Type B pancreatic cell (in vitro differentiated cells): ENCODE data around the gene RAB3A. TPM values are rescaled to one million over a fixed set of nuclear protein-coding genes. Genes with fewer than 3 reads are reported as not detected.

ENCODE experiments used
- DNase-seq: peaks from one replicate; pipeline ENCODE4 v3.0.0; 2021; ENCODE audit warnings: mixed read lengths; ENCODE audit not compliant: unreplicated experiment; ENCODE audit errors: extremely low spot score
- H3K27ac Mint-ChIP-seq: 2 replicates; pipeline ENCODE4 v1.8.0; 2021; ENCODE audit warnings: mild to moderate bottlenecking, mixed read lengths
- H3K27me3 Mint-ChIP-seq: 2 replicates; pipeline ENCODE4 v1.8.0; 2021; ENCODE audit warnings: mixed read lengths
- H3K36me3 Mint-ChIP-seq: 2 replicates; pipeline ENCODE4 v1.8.0; 2021; ENCODE audit warnings: mixed read lengths
- H3K4me1 Mint-ChIP-seq: one replicate; pipeline ENCODE4 v1.8.0; 2021; ENCODE audit warnings: mixed read lengths; ENCODE audit not compliant: unreplicated experiment
- H3K4me3 Mint-ChIP-seq: 2 replicates; pipeline ENCODE4 v1.8.0; 2021; ENCODE audit warnings: mild to moderate bottlenecking, mixed read lengths
- H3K9me3 Mint-ChIP-seq: 2 replicates; pipeline ENCODE4 v1.8.0; 2021; ENCODE audit warnings: mixed read lengths
- CTCF ChIP-seq: fragments of 200-600 bp; sonication (generic); conservative IDR thresholded peaks from 2 replicates; pipeline ENCODE4 v1.5.0; 2021; ENCODE audit warnings: antibody characterized with exemption, mild to moderate bottlenecking
- total RNA-seq: library from RNA; stranded (reverse); gene quantifications from 2 replicates; pipeline ENCODE4 v1.2.1, GENCODE V29; 2021; ENCODE audit warnings: low replicate concordance

Gene RAB3A
- total RNA-seq, 1 donor from 2014 or later, result 8.7 TPM

GRCh38 chr19:18245297-18245696, 41.5 kb upstream of the RAB3A start:
- Mint-ChIP-seq H3K4me3 (no peak overlapping the region), H3K9me3 (no peaks in the 10 kb centered on the region), H3K36me3 (no peaks in the 10 kb centered on the region), H3K4me1 (no peaks in the 10 kb centered on the region), H3K27me3 (peaks cover 10% of the 10 kb centered on the region), H3K27ac (no peak overlapping the region)
- TF ChIP-seq CTCF, result no peak
- DNase-seq, result no peak

GRCh38 chr19:18239303-18239702, 35.5 kb upstream of the RAB3A start:
- Mint-ChIP-seq H3K27ac (no peak overlapping the region), H3K9me3 (no peaks in the 10 kb centered on the region), H3K27me3 (peaks cover 36% of the 10 kb centered on the region), H3K4me3 (no peak overlapping the region), H3K36me3 (no peaks in the 10 kb centered on the region), H3K4me1 (no peaks in the 10 kb centered on the region)
- no peak for TF ChIP-seq CTCF
- no peak for DNase-seq

- Mint-ChIP-seq H3K9me3 (peaks cover 6% of the 10 kb centered on the region), H3K4me3 (no peak overlapping the region), H3K27ac (no peak overlapping the region), H3K27me3 (peaks cover 60% of the 10 kb centered on the region), H3K36me3 (no peaks in the 10 kb centered on the region), H3K4me1 (no peaks in the 10 kb centered on the region)
- no peak for TF ChIP-seq CTCF
- no peak for DNase-seq
These were observed 30.4 kb upstream of the RAB3A start for GRCh38 chr19:18234194-18234593.

GRCh38 chr19:18233224-18233825, 29.5 kb upstream of the RAB3A start:
- peaks cover 56% of the 10 kb centered on the region for H3K27me3 Mint-ChIP-seq
- DNase-seq, result peak; percentile 82
- no peaks in the 10 kb centered on the region for H3K36me3 Mint-ChIP-seq
- H3K27ac Mint-ChIP-seq, result peak overlapping the region; percentile 65
- no peak overlapping the region for H3K4me3 Mint-ChIP-seq
- TF ChIP-seq CTCF, result peak; percentile 33
- H3K4me1 Mint-ChIP-seq, result no peaks in the 10 kb centered on the region
- peaks cover 6% of the 10 kb centered on the region for H3K9me3 Mint-ChIP-seq

- peak; percentile 59 for TF ChIP-seq CTCF
- H3K4me1 Mint-ChIP-seq, result no peaks in the 10 kb centered on the region
- H3K4me3 Mint-ChIP-seq, result peak overlapping the region; percentile 28
- peaks cover 61% of the 10 kb centered on the region for H3K27me3 Mint-ChIP-seq
- H3K9me3 Mint-ChIP-seq, result peaks cover 6% of the 10 kb centered on the region
- no peak for DNase-seq
- H3K27ac Mint-ChIP-seq, result peak overlapping the region; percentile 65
- H3K36me3 Mint-ChIP-seq, result no peaks in the 10 kb centered on the region
These were observed 28.8 kb upstream of the RAB3A start for GRCh38 chr19:18232540-18233223.
